Measurements from ENCODE around the gene CLEC12A. TPM values are rescaled to one million over a fixed set of nuclear protein-coding genes. Genes with fewer than 3 reads are reported as not detected.
"Not testable (repeated sequence)": the region's sequence is repeated elsewhere in the genome, so short reads cannot be mapped to it uniquely, and the experiment has no call there.

CLEC12A gene
- total RNA-seq, 2 donors from 2014 or later, result 2.8 to 17.8 TPM

DNA sequence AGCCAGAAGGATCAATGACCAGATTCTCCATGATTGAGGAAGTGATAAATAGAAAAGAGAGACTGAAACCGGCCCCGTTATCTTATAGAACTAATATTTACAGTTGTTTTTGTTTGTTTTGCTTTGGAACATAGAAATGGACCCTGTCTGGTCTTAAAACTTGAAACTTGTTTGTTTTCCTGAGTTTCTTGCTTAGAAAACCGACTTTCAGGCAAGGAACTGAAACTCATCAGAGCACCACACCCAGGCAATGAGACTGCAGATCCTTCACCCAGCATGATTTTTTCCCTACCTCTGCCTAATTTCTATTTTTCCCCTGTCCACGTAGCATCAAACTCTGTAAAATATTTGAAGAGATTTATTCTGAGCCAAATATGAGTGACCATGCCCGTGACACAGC lies 10.6 kb upstream of the CLEC12A start:
- ATAC-seq (no peak), DNase-seq (no peak)
- intact Hi-C loops (cut with DNase I), result no loop called here

DNA sequence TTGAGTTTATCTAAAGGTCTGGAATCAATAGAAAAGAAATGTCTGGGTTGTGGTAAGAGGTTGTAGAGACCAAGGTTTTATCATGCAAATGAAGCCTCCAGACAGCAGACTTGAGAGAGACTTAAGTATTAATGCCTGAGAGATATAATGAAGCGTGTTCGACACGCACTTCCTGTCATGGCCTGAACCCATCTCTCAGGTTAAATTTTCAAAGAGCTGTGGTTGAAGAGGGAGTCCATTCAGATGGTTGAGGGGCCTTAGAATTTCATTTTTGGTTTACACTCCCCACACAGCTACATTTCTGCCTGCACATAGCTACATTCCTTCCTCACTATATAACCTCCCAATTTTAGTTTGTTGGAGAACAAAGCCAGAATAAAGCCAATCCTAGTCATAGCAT lies 10.1 kb upstream of the CLEC12A start:
- DNase-seq (no peak), ATAC-seq (no peak)
- intact Hi-C loops (cut with DNase I), result no loop called here

- no peak for ATAC-seq
- intact Hi-C loops (cut with DNase I), result no loop called here
- no peak for DNase-seq
Measured at GRCh38 chr12:9961901-9962300, 9.3 kb upstream of the CLEC12A start.

- intact Hi-C loops (cut with DNase I), result no loop called here
- no peak for ATAC-seq
- DNase-seq, result no peak
Measured at GRCh38 chr12:9969673-9970072, 1.5 kb upstream of the CLEC12A start.

DNA sequence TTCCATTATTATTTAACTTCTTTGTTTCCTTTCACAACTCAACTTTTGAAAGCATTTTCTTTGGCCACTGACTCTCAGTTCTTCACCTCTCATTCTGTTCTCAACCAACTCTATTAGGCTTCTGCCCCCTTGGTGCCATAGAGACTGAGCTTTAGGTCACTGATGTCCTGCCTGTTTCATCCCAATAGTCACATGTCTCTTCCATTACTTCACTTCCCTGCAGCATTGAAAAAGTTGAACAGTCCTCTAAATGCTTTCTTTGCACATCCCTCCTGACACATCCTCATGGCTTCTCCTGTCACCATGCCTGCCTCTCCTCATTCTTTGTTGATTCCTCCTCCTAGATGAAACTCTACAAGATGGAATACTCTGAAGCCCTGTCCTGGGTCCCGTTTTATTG lies 2.7 kb downstream of the CLEC12A start:
- ATAC-seq, result no peak
- intact Hi-C loops (cut with DNase I), result no loop called here

GRCh38 chr12:9974731-9975130 lies 3.5 kb downstream of the CLEC12A start:
- DNase-seq; intact Hi-C loops (cut with DNase I); ATAC-seq: not testable (repeated sequence)

More for the DNA sequence above, 2.7 kb downstream of the CLEC12A start:
- DNase-seq, result no peak

DNA sequence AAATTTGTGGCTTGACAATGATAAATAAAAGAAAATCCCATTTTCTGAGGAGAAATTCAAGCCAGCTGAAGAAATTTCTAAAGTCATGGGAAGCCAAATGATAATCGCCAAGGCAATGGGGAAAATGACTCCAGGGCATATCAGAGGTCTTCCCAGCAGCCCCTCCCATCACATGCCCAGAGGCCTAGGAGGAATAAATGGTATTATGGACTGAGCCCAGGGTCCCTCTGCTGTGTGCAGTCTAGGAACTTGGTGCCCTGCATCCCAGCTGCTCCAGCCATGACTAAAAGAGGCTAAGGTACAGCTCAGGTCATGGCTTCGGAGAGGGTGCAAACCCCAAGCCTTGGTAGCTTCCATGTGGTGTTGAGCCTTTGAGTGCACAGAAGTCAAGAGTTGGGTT lies 4.4 kb downstream of the CLEC12A start:
- no peak for ATAC-seq
- no peak for DNase-seq
- intact Hi-C loops (cut with DNase I), result no loop called here

GRCh38 chr12:9976626-9977025 lies 5.4 kb downstream of the CLEC12A start:
- intact Hi-C loops (cut with DNase I); DNase-seq; ATAC-seq: not testable (repeated sequence)

DNA sequence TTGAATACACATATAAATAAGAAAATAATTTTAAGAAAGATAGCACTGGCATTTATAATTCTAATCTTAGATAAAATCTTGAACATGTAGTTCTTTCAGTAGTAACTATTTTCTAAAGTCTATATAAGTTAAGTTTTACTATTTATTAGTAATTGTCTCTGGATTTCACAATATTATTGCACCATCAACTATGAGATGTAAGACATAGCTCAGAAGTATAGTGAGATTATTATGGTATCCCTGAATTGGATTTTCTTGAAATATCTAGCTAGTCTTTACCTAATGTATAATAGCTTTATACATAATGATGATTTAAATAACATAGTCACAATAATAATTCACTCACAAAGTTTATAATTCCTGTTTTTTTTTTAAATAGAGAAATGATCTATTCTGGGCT lies 6.7 kb downstream of the CLEC12A start:
- DNase-seq (no peak), ATAC-seq (no peak)
- intact Hi-C loops (cut with DNase I), result no loop called here

DNA sequence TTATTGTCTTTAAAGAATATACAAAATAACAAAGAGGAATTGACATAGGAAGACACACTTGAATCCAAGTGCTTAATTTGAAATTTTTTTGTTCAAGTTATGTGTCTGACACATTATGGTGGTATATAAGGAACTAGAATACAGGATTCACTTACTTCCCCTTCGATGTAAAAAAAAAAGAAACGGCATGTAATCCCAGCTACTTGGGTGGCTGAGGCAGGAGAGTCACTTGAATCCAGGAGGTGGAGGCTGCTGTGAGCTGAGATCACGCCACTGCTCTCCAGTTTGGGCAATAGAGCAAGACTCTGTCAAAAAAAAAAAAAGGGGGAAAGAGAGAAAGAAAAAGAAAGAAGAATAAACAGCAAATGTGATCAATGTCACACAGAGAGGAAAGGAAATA lies 8.9 kb downstream of the CLEC12A start:
- DNase-seq (no peak), ATAC-seq (no peak)
- intact Hi-C loops (cut with DNase I), result no loop called here

GRCh38 chr12:9991876-9992275 lies 20.7 kb downstream of the CLEC12A start:
- no peak for ATAC-seq
- DNase-seq, result no peak
- intact Hi-C loops (cut with DNase I), result no loop called here

GRCh38 chr12:9992296-9992695 lies 21.1 kb downstream of the CLEC12A start:
- intact Hi-C loops (cut with DNase I), result no loop called here
- DNase-seq (no peak), ATAC-seq (no peak)

- ATAC-seq (no peak), DNase-seq (no peak)
- intact Hi-C loops (cut with DNase I), result no loop called here
Measured at GRCh38 chr12:9999016-9999415, 27.8 kb downstream of the CLEC12A start, which contains the start of gene CLEC1B. Gene CLEC1B (minus strand): TSS chr12:9999121. CDS start chr12:9999100, 21 bp downstream.

DNA sequence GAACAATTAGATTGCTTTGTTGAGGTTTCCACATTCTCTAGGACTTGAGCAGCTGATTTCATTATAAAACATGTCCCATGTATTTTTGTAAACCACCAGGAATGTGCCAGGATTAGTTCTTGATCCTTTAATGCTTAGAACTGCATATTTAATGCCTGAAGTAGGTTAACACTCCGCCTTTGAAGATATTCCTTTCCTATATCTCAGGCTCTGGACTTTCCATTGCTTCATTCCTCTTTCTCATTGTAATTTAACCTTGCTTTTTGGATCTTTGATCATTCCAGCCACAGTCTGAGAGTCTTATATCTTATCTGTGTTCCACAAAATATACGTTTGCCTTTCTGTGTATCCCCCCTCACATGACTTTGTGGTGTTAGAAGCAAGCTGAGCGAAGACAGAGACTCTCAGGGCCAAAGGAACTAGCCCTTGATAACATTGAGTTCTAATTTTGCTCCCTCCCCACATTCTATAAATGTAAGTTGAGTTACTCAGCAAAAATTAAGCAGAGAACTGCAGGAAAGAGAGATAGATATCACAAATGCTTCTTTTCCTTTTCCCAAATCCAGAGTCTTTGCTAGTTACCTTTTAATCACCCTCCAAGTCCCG lies 30.1 kb downstream of the CLEC12A start:
- intact Hi-C loops (cut with DNase I), result no loop called here
- DNase-seq (no peak), ATAC-seq (no peak)

- no peak for DNase-seq
- intact Hi-C loops (cut with DNase I), result no loop called here
Measured at GRCh38 chr12:10012630-10013330, 41.6 kb downstream of the CLEC12A start.

GRCh38 chr12:10015450-10015849 lies 44.2 kb downstream of the CLEC12A start:
- no peak for ATAC-seq
- no peak for DNase-seq
- intact Hi-C loops (cut with DNase I), result no loop called here

More at GRCh38 chr12:10012630-10013330, 41.6 kb downstream of the CLEC12A start:
- ATAC-seq, result no peak

DNA sequence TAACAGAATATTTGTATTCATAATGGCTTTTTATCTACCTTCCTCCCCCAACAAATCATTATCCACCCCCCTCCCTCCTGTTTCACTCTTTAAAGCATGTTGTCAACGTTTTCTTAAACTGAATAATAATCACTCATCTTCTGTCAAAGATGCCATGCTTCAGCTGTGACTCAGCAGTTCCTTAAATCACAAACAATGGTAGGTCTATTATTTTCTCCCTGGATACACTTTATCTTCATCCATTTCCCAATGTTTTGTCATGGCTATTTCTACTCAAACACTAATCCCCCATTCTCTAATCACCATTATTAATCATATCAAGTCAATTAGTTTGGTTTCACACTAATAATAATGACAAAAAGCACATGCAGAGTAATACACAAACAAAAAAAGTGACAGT lies 45.7 kb downstream of the CLEC12A start:
- ATAC-seq (no peak), DNase-seq (no peak)
- intact Hi-C loops (cut with DNase I), result no loop called here

DNA sequence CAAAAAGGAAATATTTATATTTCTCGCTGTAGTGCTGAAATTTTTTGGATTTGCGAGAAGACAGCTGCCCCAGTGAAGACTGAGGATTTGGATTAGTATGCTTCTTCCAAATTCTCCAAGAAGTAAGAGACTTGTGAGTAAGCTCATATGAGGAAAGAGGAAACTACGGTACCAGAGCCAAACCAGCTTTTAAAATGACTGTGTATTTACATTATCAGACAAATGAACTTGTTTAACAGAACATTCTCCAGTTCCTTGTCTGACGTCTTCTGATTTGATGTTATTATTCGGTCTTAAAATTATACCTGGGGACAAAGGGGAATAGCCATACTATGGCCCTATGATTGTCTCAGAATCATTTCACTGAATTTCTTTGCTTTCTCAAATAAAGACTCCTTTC lies 47.2 kb downstream of the CLEC12A start:
- DNase-seq (no peak), ATAC-seq (no peak)
- intact Hi-C loops (cut with DNase I), result no loop called here

DNA sequence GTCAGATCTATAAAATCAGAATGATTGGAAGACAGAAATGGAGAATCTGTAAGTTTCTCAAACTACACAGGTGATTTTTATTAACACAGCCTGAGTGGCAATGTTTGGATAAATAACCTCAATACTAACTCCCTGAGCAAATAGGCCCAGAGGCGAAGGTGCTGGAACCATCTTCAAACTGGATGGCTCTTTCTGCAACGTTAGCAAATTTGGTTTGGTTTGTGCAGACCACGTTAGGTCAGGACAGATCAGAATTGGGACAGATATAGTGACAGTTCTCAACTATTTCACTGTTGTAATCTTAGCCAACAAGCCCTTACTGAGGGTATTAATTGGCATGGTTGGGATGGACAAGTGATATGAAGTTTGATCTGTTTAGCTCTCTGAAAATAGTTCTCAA lies 50.1 kb downstream of the CLEC12A start:
- DNase-seq, result no peak
- ATAC-seq, result no peak
- intact Hi-C loops (cut with DNase I), result no loop called here

- DNase-seq (no peak), ATAC-seq (no peak)
- intact Hi-C loops (cut with DNase I), result no loop called here
Measured at GRCh38 chr12:10025236-10025635, 54.0 kb downstream of the CLEC12A start.

DNA sequence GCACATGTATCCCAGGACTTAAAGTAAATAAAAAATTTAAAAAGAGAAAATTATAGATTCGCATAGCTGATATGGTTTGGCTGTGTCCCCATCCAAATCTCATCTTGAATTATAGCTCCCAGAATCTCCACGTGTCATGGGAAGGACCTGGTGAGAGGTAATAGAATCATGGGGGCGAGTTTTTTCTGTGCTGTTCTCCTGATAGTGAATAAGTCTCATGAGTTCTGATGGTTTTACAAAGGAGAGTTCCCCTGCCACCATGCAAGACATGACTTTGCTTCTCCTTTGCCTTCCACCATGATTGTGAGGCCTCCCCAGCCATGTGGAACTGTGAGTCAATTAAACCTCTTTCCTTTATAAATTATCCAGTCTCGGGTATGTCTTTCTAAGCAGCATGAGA lies 55.5 kb downstream of the CLEC12A start:
- intact Hi-C loops (cut with DNase I); DNase-seq; ATAC-seq: not testable (repeated sequence)
